ENCODE measurements around the gene TESK2.
"Not testable (repeated sequence)": the region's sequence is repeated elsewhere in the genome, so short reads cannot be mapped to it uniquely, and the experiment has no call there.

TESK2 gene

GRCh38 chr1:45510036-45510971, 19.3 kb upstream of the TESK2 start:
- no peak for DNase-seq (ENCODE audit: low read depth in 2 of 2)

GRCh38 chr1:45508295-45509151, 17.6 kb upstream of the TESK2 start:
- DNase-seq (ENCODE audit: low read depth in 2 of 2): no peak

GRCh38 chr1:45507893-45508292, 16.9 kb upstream of the TESK2 start:
- no peak for DNase-seq (ENCODE audit: low read depth in 2 of 2)

DNA sequence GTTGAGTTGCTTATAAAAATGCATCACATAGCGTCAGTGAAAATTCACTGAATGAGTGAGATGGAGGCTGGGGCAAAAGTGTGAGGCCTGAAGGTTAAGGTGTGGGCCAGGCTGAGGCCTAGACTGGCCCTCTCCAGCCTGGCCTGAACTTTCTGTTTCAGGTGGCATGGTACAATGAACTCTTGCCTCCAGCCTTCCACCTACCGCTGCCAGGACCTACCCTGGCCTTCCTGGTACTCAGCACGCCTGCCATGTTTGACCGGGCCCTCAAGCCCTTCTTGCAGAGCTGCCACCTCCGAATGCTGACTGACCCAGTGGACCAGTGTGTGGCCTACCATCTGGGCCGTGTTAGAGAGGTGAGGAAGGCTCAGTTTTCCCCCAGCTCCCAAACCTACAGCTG, 16.2 kb upstream of the TESK2 start:
- no peak for DNase-seq (ENCODE audit: low read depth in 2 of 2)

GRCh38 chr1:45503462-45504360, 12.7 kb upstream of the TESK2 start:
- DNase-seq (ENCODE audit: low read depth in 2 of 2): no peak

GRCh38 chr1:45501505-45501859, 10.5 kb upstream of the TESK2 start:
- no peak for DNase-seq (ENCODE audit: low read depth in 2 of 2)

DNA sequence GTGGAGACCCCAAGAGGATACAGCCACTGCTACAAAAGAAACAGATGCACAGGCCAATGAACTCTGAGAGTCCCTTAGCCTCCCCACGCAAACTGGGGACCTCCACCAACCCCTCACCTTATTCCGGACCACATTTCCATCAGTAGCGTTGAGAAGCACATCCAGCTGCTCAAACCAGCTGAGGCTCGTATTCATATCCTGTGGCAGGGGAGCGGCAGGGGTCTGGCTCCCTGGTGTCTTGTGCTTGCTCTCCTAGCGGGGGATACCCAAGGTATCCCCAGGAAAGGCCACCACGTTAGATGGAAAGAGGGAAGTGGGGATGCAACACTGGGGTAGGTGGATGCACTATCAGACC, 8.4 kb upstream of the TESK2 start:
- no peak for DNase-seq (ENCODE audit: low read depth in 2 of 2)

DNA sequence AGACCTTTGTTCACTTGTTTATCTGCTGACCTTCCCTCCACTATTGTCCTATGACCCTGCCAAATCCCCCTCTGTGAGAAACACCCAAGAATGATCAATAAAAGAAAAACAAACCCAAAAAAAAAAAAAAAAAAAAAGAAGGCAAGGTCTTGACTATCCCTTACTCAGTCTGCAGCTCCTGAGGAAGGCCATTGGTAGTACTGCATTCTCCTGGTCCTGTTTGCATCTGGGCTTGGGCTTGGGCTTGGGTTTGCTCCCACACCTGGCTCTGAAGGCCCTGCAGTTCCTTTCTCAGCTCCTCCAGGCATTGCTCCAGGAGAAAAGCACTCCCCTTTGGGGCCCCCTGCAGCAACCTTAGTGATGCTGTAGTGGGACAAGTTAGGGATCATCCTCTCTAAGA, 7.3 kb upstream of the TESK2 start:
- no peak for DNase-seq (ENCODE audit: low read depth in 2 of 2)

DNA sequence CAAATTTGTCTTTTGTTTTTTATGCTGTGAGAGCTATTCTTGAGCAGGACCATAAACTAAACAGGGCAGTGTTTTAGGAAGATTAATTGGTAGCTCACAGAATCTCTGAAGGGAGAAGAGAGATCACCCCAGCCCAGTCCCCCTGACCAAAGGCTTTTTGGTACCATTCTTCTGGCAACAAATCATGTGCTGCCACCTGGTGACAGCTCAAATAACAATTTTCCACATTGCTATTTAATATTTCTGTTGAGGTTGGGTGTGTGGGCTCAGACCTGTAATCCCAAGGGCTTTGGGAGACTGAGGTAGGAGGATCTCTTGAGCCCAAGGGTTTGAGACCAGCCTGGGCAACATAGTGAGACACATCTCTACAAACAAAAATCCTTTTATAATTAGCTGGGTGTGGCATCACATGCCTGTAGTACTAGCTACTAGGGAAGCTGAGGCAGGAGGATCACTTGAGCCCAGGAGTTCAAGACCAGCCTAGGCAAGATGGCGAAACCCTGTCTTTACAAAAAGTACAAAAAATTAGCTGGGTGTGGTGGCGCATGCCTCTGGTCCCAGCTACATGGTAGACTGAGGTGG, 2.2 kb upstream of the TESK2 start:
- DNase-seq (ENCODE audit: low read depth in 2 of 2): peak; percentile 5 to 27

DNA sequence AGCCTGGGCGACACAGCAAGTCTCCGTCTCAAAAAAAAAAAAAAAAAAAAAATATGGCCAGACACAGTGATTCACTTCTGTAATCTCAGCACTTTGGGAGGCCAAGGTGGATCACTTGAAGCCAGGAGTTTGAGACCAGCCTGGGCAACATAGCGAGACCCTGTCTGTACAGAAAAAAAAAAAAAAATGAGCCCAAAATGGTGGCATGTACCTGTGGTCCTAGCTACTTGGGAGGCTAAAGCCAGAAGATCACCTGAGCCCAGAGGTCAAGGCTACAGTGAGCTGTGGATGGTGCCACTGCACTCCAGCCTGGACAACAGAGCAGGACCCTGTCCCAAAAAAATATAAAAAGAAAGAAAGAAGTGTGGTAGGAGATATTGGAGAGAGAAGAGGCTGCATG, 1.7 kb upstream of the TESK2 start:
- no peak for DNase-seq (ENCODE audit: low read depth in 2 of 2)

GRCh38 chr1:45491487-45492260, 711 bp upstream of the TESK2 start:
- DNase-seq (ENCODE audit: low read depth in 2 of 2): no peak

DNA sequence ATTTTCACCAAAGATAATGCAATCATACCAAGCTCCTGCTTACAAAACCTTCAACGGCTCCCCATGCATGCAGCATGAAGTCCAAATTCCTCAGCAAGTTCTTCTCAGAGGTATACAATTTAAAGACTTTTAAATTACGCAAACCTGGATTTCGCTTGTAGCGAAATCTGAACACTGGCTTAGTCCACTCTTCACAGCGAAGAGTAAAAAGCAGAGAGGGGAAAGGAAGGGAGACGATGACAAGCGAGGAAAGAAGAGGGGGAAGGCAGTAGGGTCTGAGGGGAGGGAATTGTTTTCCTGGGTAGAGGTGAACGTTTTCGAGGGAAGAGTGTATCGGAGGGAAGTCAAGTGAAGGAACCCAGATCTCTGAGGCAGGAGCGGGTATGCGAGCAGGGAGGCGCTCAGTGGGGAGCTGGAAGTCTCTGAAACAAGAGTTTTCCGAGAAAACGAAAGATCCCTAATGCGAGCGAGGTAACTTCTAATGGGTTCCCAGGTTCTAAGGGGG, 790 bp downstream of the TESK2 start:
- DNase-seq (ENCODE audit: low read depth in 2 of 2): no peak

DNA sequence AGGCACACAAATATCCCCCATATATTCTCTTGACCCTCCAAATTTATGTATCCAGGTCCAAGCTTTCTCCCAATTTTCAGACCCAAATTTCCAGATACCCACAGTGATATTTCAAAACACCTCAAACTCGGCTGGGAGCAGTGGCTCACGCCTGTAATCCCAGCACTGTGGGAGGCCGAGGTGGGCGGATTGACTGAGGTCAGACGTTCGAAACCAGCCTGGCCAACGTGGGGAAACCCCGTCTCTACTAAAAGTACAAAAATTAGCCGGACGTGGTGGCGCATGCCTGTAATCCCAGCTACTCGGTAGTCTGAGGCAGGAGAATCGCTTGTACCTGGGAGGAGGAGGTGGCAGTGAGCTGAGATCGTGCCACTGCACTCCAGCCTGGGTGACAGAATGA, 1.6 kb downstream of the TESK2 start:
- not testable (repeated sequence) for DNase-seq (ENCODE audit: low read depth in 2 of 2)

- no peak for DNase-seq (ENCODE audit: low read depth in 2 of 2)
Measured at GRCh38 chr1:45488666-45489377, 2.1 kb downstream of the TESK2 start.

DNA sequence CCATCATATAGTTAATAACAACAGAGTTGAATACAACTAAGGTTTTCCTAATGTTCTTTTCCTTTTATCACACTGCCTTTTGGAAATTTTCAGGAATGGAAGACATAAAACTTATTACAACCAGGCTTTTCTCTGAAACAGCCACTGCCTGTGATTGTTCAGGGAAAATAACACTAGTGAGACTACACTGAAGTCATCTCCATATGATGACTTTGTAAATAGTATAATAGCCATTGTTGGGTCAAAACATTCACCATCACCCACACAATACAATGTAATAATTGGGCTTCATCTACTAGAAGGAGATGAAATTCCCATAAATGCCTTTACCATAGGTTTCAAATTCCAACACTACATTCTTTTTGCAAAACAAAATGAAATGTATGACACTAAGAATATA, 5.0 kb downstream of the TESK2 start:
- no peak for DNase-seq (ENCODE audit: low read depth in 2 of 2)

DNA sequence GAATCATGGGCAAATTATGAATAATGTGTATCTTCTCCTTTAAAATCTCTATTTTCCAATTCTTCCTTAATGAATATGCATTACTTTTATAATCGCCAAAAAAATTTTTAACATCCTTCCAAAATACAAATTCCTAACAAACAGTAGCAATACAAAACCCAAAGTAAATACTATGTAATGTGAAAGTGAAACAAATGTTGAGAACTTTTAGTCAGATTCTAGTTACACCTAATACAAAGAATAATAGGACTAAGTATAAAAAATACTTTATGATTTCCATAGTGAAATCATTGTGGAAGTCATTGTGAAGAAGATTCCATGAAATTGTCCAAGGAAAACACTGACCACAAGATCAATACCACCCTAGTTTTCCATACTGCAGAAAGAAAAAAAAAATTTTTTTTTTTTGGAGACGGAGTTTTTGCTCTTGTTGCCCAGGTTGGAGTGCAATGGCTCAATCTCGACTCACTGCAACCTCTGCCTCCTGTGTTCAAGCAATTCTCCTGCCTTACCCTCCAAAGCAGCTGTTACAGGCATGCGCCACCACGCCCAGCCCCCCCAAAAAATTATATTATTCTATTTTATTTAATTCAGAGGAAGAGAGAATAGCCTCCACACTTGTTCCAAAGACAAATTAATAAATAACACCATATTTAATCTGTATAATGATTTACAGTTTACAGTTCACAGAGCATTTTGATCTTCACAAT, 11.8 kb downstream of the TESK2 start:
- DNase-seq (ENCODE audit: low read depth in 2 of 2): no peak

DNA sequence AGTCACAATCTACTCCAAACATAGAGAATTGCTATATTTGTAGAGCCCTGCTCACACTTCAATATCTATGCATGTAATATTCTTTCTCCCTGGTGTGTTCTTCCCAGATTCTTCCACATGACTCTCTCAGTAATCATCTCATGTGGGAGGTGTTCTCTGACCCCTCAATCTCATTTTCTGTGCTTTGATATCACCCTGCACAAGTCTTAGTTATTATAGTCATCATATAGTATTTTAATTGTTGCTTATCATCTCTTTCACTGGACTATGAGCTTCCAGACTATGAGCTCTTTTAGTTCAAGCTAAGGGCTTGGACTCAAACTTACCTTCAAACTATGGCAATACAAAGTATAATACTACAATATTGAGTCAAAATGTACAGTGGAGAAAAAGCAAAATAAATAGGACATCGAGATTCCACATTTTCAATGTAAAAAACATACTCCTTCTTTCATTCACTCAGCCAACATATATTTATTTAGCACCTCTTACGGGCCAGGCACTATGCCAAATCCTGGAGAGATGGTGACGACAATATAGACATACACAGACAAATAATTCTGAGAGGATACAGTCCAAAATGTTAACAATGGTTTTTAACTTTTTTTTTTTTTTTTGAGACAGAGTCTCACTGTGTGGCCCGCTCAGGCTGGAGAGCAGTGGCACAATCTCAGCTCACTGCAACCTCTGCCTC, 12.7 kb downstream of the TESK2 start:
- no peak for DNase-seq (ENCODE audit: low read depth in 2 of 2)

DNA sequence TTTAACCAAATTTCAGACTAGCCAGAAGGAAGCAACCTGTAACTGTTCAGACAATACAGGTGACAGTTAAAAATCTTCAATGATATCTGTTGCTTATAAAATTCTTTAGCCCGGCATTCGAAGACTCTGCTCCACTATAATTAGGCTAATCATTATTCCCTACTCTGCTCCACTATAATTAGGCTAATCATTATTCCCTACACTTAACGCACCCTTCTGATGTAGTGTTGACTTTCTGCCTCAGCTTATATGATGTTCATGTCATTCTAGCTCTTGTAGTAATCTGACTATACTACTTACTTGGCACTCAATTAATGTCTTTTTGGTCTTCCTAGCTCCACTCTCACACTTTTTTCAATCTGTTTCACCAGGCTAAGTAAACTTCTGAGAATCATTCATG, 13.3 kb downstream of the TESK2 start:
- no peak for DNase-seq (ENCODE audit: low read depth in 2 of 2)

- not testable (repeated sequence) for DNase-seq (ENCODE audit: low read depth in 2 of 2)
Measured at GRCh38 chr1:45474194-45474593, 16.8 kb downstream of the TESK2 start.

All from fibroblast of skin of left quadriceps (primary cell).